Ascending aorta (tissue), 2 donors: ENCODE data around the gene ACY1. TPM values are rescaled to one million over a fixed set of nuclear protein-coding genes. Genes with fewer than 3 reads are reported as not detected.
"Not testable (repeated sequence)": the region's sequence is repeated elsewhere in the genome, so short reads cannot be mapped to it uniquely, and the experiment has no call there.

Source experiments
- DNase-seq, 2 donors: peaks; one replicate each; pipeline ENCODE4 v3.0.0-alpha.2; 2019; ENCODE audit warnings: low spot score in 2 of 2
- H3K27ac ChIP-seq, 2 donors: fragments of 200-600 bp; sonication (generic); one replicate each; pipeline ENCODE4 v1.5.1; 2016 to 2017; ENCODE audit warnings: mild to moderate bottlenecking in 1 of 2
- H3K27me3 ChIP-seq: fragments of 200-600 bp; sonication (generic); one replicate; pipeline ENCODE4 v1.5.1; 2017
- H3K36me3 ChIP-seq, 2 donors: fragments of 200-600 bp; sonication (generic); one replicate each; pipeline ENCODE4 v1.5.1; 2016
- H3K4me1 ChIP-seq, 2 donors: fragments of 200-600 bp; sonication (generic); one replicate each; pipeline ENCODE4 v1.5.1; 2016 to 2017; ENCODE audit warnings: mild to moderate bottlenecking in 1 of 2
- H3K4me3 ChIP-seq, 2 donors: fragments of 200-600 bp; sonication (generic); one replicate each; pipeline ENCODE4 v1.5.1; 2016 to 2017; ENCODE audit warnings: mild to moderate bottlenecking in 1 of 2
- H3K9me3 ChIP-seq, 2 donors: fragments of 200-600 bp; sonication (generic); one replicate each; pipeline ENCODE4 v1.5.1; 2016
- CTCF ChIP-seq, 3 experiments: fragments of 200-600 bp in 2 of 3; fragments of 450-650 bp in 1 of 3; sonication (generic) in 2 of 3; IDR thresholded peaks; one replicate each; pipeline ENCODE4 v1.5.1; 2016 to 2019; ENCODE audit warnings: antibody characterized with exemption in 3 of 3, mild to moderate bottlenecking in 1 of 3, moderate library complexity in 1 of 3
- intact Hi-C: fragments of 100-400 bp; cut with DNase I; formaldehyde crosslinking; loops from one replicate; pipeline ENCODE4 v1.15.1; 2023
- total RNA-seq: library from RNA; depleted of rRNA; stranded (reverse); fragments of >200 nt; gene quantifications from one replicate; pipeline ENCODE4 v1.1.0, GENCODE V29; 2016

Gene ACY1
- total RNA-seq, 1 donor from 2014 or later = 94.0 TPM

GRCh38 chr3:52029535-52029934, 46.2 kb downstream of the ACY1 start:
- H3K27me3 ChIP-seq = no peaks in the 10 kb centered on the region
- DNase-seq = no peak
- H3K36me3 ChIP-seq = no peaks in the 10 kb centered on the region
- TF ChIP-seq CTCF (IDR thresholded peaks at IDR 0.05) = no peak
- H3K4me1 ChIP-seq = peaks cover 0 to 9% of the 10 kb centered on the region in 2 donors
- intact Hi-C loops = no loop called here
- no peak overlapping the region for H3K4me3 ChIP-seq
- H3K27ac ChIP-seq = no peak overlapping the region
- H3K9me3 ChIP-seq = no peaks in the 10 kb centered on the region

GRCh38 chr3:52030714-52031310, 47.5 kb downstream of the ACY1 start:
- no peak for DNase-seq
- TF ChIP-seq CTCF (IDR thresholded peaks at IDR 0.05) = no peak
- Histone ChIP-seq H3K27ac (no peak overlapping the region), H3K9me3 (no peaks in the 10 kb centered on the region), H3K27me3 (no peaks in the 10 kb centered on the region), H3K4me1 (peaks cover 0 to 2% of the 10 kb centered on the region in 2 donors), H3K4me3 (no peak overlapping the region), H3K36me3 (no peaks in the 10 kb centered on the region)
- intact Hi-C loops = no loop called here

GRCh38 chr3:52031896-52032295, 48.6 kb downstream of the ACY1 start:
- intact Hi-C loops = no loop called here
- no peak for DNase-seq
- Histone ChIP-seq H3K4me1 (no peaks in the 10 kb centered on the region), H3K27ac (no peak overlapping the region), H3K27me3 (no peaks in the 10 kb centered on the region), H3K9me3 (no peaks in the 10 kb centered on the region), H3K4me3 (no peak overlapping the region), H3K36me3 (no peaks in the 10 kb centered on the region)
- TF ChIP-seq CTCF (IDR thresholded peaks at IDR 0.05) = no peak

GRCh38 chr3:52032702-52033408, 49.5 kb downstream of the ACY1 start:
- Histone ChIP-seq H3K36me3 (no peaks in the 10 kb centered on the region), H3K27me3 (no peaks in the 10 kb centered on the region), H3K27ac (no peak overlapping the region), H3K4me1 (no peaks in the 10 kb centered on the region), H3K9me3 (no peaks in the 10 kb centered on the region), H3K4me3 (no peak overlapping the region)
- no peak for TF ChIP-seq CTCF (IDR thresholded peaks at IDR 0.05)
- DNase-seq = no peak
- intact Hi-C loops = no loop called here

GRCh38 chr3:52033748-52034147, 50.4 kb downstream of the ACY1 start:
- H3K9me3 ChIP-seq, intact Hi-C loops, H3K27ac ChIP-seq, H3K4me3 ChIP-seq, H3K27me3 ChIP-seq, H3K4me1 ChIP-seq, H3K36me3 ChIP-seq, DNase-seq: not testable (repeated sequence)

- TF ChIP-seq CTCF (IDR thresholded peaks at IDR 0.05) = no peak
- no peak for DNase-seq
- H3K36me3 ChIP-seq = no peaks in the 10 kb centered on the region
- H3K4me3 ChIP-seq = no peak overlapping the region
- no peaks in the 10 kb centered on the region for H3K9me3 ChIP-seq
- intact Hi-C loops = no loop called here
- H3K27ac ChIP-seq = no peak overlapping the region
- H3K27me3 ChIP-seq = no peaks in the 10 kb centered on the region
- H3K4me1 ChIP-seq = no peaks in the 10 kb centered on the region
Observed at GRCh38 chr3:52034212-52034611, 50.9 kb downstream of the ACY1 start.
